H1 (cell line): ENCODE measurements around the gene ALG11. TPM values are rescaled to one million over a fixed set of nuclear protein-coding genes. Genes with fewer than 3 reads are reported as not detected.

Experiments used
- CTCF ChIA-PET: fragments of 300-600 bp; sonication (Branson Sonifier 250); formaldehyde crosslinking; loops from one replicate; lab custom pipeline; 2021; ENCODE audit not compliant: partially characterized antibody; lab: Charles Lee
- POLR2A ChIA-PET: fragments of 300-600 bp; sonication (Branson Sonifier 250); formaldehyde crosslinking; loops from one replicate; lab custom pipeline; 2021; ENCODE audit warnings: inconsistent platforms; ENCODE audit not compliant: partially characterized antibody; lab: Charles Lee
- DNase-seq, 2 experiments: peaks; one replicate each; pipeline versions ENCODE4 v3.0.0 to v3.0.0-alpha.2; 2010 to 2022; ENCODE audit warnings: low spot score in 2 of 2, low read depth in 1 of 2, mixed read lengths in 1 of 2
- FAIRE-seq: peaks from 2 replicates; lab custom pipeline; 2011; peaks lifted over from hg19 to GRCh38; lab: Jason Lieb, UNC
- H2AFZ ChIP-seq: 2 replicates; pipeline ENCODE4 v1.8.1; 2012; ENCODE audit warnings: low read length, inconsistent platforms
- H2AK5ac ChIP-seq: 2 replicates; pipeline ENCODE4 v1.6.1; 2013; ENCODE audit warnings: low read depth, low read length
- H2BK120ac ChIP-seq: replicated peaks from 2 replicates; pipeline ENCODE3; 2013; ENCODE audit warnings: low read depth, low read length, inconsistent platforms
- H2BK12ac ChIP-seq: 2 replicates; pipeline ENCODE4 v1.6.1; 2013; ENCODE audit warnings: low read depth, low read length
- H2BK15ac ChIP-seq: 2 replicates; pipeline ENCODE4 v1.6.1; 2013; ENCODE audit warnings: low read length
- H2BK20ac ChIP-seq: 2 replicates; pipeline ENCODE4 v1.6.1; 2013; ENCODE audit warnings: low read length
- H2BK5ac ChIP-seq: 2 replicates; pipeline ENCODE4 v1.6.1; 2013; ENCODE audit warnings: low read depth, low read length
- H3K14ac ChIP-seq: 2 replicates; pipeline ENCODE4 v1.6.1; 2013; ENCODE audit warnings: inconsistent platforms; ENCODE audit not compliant: insufficient read length
- H3K18ac ChIP-seq: 2 replicates; pipeline ENCODE4 v1.6.1; 2013; ENCODE audit warnings: low read length; ENCODE audit errors: extremely low read depth
- H3K23ac ChIP-seq: 2 replicates; pipeline ENCODE4 v1.6.1; 2013; ENCODE audit warnings: inconsistent platforms; ENCODE audit not compliant: insufficient read length
- H3K23me2 ChIP-seq: 2 replicates; pipeline ENCODE4 v1.6.1; 2013; ENCODE audit warnings: low read depth, low read length
- H3K27ac ChIP-seq: 2 replicates; pipeline ENCODE4 v1.6.1; 2011; ENCODE audit warnings: low read depth, low read length, inconsistent platforms
- H3K27me3 ChIP-seq, 4 experiments: replicated peaks in 1 of 4; 1 replicate in 1 of 4; 2 replicates in 3 of 4; pipeline versions ENCODE4 v1.6.1 to v1.8.1; 2011 to 2013; ENCODE audit warnings: low read length in 3 of 4, mild to moderate bottlenecking in 3 of 4, inconsistent platforms in 2 of 4, mixed read lengths in 2 of 4, moderate library complexity in 1 of 4; ENCODE audit not compliant: control insufficient read depth in 3 of 4, insufficient read depth in 3 of 4; ENCODE audit errors: extremely low read depth in 1 of 4
- H3K36me3 ChIP-seq, 4 experiments: 2 replicates each; pipeline versions ENCODE4 v1.6.1 to v1.8.1; 2011 to 2013; ENCODE audit warnings: mild to moderate bottlenecking in 4 of 4, low read length in 3 of 4, moderate library complexity in 2 of 4, control low read depth in 1 of 4, inconsistent platforms in 1 of 4; ENCODE audit not compliant: insufficient read depth in 4 of 4, control insufficient read depth in 2 of 4
- H3K4ac ChIP-seq: replicated peaks from 2 replicates; pipeline ENCODE3; 2013; ENCODE audit warnings: low read length, low read depth, mixed read lengths, inconsistent platforms; ENCODE audit not compliant: insufficient read length
- H3K4me1 ChIP-seq, 4 experiments: replicated peaks in 1 of 4; 1 replicate in 1 of 4; 2 replicates in 3 of 4; pipeline versions ENCODE4 v1.6.1 to v1.8.1; 2011 to 2013; ENCODE audit warnings: low read length in 3 of 4, inconsistent platforms in 2 of 4, mixed read lengths in 1 of 4; ENCODE audit not compliant: insufficient read depth in 4 of 4, control insufficient read depth in 3 of 4
- H3K4me2 ChIP-seq, 2 experiments: 2 replicates each; pipeline versions ENCODE4 v1.6.1 to v1.8.1; 2011 to 2013; ENCODE audit warnings: low read depth in 2 of 2, low read length in 2 of 2, control low read depth in 1 of 2, inconsistent platforms in 1 of 2, mild to moderate bottlenecking in 1 of 2; ENCODE audit not compliant: insufficient read depth in 1 of 2
- H3K4me3 ChIP-seq, 4 experiments: fragments of 200-600, 300-600 bp in 1 of 4; sonication (generic), shearing (Covaris generic), sonication (Bioruptor Twin) in 1 of 4; 2 replicates each; pipeline versions ENCODE4 v1.5.1 to v1.8.1; 2011 to 2016; ENCODE audit warnings: low read length in 4 of 4, low read depth in 3 of 4, control low read depth in 2 of 4, inconsistent platforms in 2 of 4, mild to moderate bottlenecking in 2 of 4, mixed read lengths in 1 of 4, moderate library complexity in 1 of 4; ENCODE audit not compliant: insufficient read depth in 2 of 4; ENCODE audit errors: extremely low read depth in 1 of 4
- H3K56ac ChIP-seq: replicated peaks from 2 replicates; pipeline ENCODE3; 2013; ENCODE audit warnings: low read depth, mild to moderate bottlenecking, mixed read lengths, low read length, inconsistent platforms; ENCODE audit not compliant: insufficient read length
- H3K79me1 ChIP-seq: 2 replicates; pipeline ENCODE4 v1.6.1; 2013; ENCODE audit warnings: low read depth, low read length, control low read depth
- H3K79me2 ChIP-seq, 2 experiments: 2 replicates each; pipeline versions ENCODE4 v1.6.1 to v1.8.1; 2012 to 2013; ENCODE audit warnings: low read length in 2 of 2, mild to moderate bottlenecking in 2 of 2, inconsistent platforms in 1 of 2; ENCODE audit not compliant: insufficient read depth in 2 of 2, control insufficient read depth in 1 of 2
- H3K9ac ChIP-seq, 4 experiments: replicated peaks in 1 of 4; 1 replicate in 1 of 4; 2 replicates in 3 of 4; pipeline versions ENCODE4 v1.6.1 to v1.8.1; 2011 to 2013; ENCODE audit warnings: low read depth in 3 of 4, low read length in 3 of 4, control low read depth in 2 of 4, mild to moderate bottlenecking in 2 of 4, moderate library complexity in 2 of 4, inconsistent platforms in 1 of 4; ENCODE audit errors: extremely low read depth in 1 of 4
- H3K9me3 ChIP-seq, 2 experiments: 2 replicates each; pipeline versions ENCODE4 v1.6.1 to v1.8.1; 2012 to 2013; ENCODE audit warnings: mild to moderate bottlenecking in 2 of 2, moderate library complexity in 2 of 2, control low read depth in 1 of 2, inconsistent platforms in 1 of 2, low read depth in 1 of 2, low read length in 1 of 2, mixed read lengths in 1 of 2; ENCODE audit not compliant: insufficient read depth in 2 of 2
- H4K20me1 ChIP-seq, 2 experiments: replicated peaks in 1 of 2; 2 replicates each; pipeline versions ENCODE3 to v1.8.1; 2011 to 2013; ENCODE audit warnings: inconsistent platforms in 2 of 2, low read length in 2 of 2, mild to moderate bottlenecking in 1 of 2; ENCODE audit not compliant: insufficient read depth in 2 of 2, control insufficient read depth in 1 of 2
- H4K5ac ChIP-seq: 2 replicates; pipeline ENCODE4 v1.6.1; 2013; ENCODE audit warnings: low read length, low read depth, mixed read lengths, inconsistent platforms; ENCODE audit not compliant: insufficient read length
- H4K8ac ChIP-seq: 2 replicates; pipeline ENCODE4 v1.8.0; 2013; ENCODE audit warnings: mild to moderate bottlenecking, moderate library complexity, low read length, inconsistent platforms; ENCODE audit not compliant: insufficient read depth; ENCODE audit errors: extremely low read depth
- H4K91ac ChIP-seq: replicated peaks from 2 replicates; pipeline ENCODE3; 2013; ENCODE audit warnings: low read length, mixed read lengths, inconsistent platforms; ENCODE audit not compliant: insufficient read length
- CTBP2 ChIP-seq: IDR thresholded peaks from 2 replicates; pipeline ENCODE4 v1.7.0; 2011; ENCODE audit warnings: borderline replicate concordance, mild to moderate bottlenecking, moderate library complexity, mixed read lengths, low read length; ENCODE audit not compliant: insufficient read depth, insufficient read length
- EP300 ChIP-seq, 2 experiments: IDR thresholded peaks; 1 replicate in 1 of 2; 2 replicates in 1 of 2; pipeline ENCODE4 v1.6.1; 2011 to 2012; ENCODE audit warnings: low read depth in 2 of 2, low read length in 2 of 2, mild to moderate bottlenecking in 2 of 2, borderline replicate concordance in 1 of 2, inconsistent platforms in 1 of 2, moderate library complexity in 1 of 2
- FOSL1 ChIP-seq: IDR thresholded peaks from 2 replicates; pipeline ENCODE4 v1.6.1; 2011; ENCODE audit warnings: mild to moderate bottlenecking, low read depth, low read length, moderate library complexity; ENCODE audit not compliant: insufficient read depth
- HDAC2 ChIP-seq, 2 experiments: fragments of 300-600 bp in 1 of 2; sonication (generic) in 1 of 2; IDR thresholded peaks; 2 replicates each; pipeline ENCODE4 v1.6.1; 2011 to 2012; ENCODE audit warnings: low read depth in 2 of 2, low read length in 2 of 2, mild to moderate bottlenecking in 2 of 2, moderate library complexity in 2 of 2, borderline replicate concordance in 1 of 2, inconsistent platforms in 1 of 2
- HDAC6 ChIP-seq: IDR thresholded peaks from one replicate; pipeline ENCODE4 v1.7.1; 2012; ENCODE audit warnings: low read depth, mild to moderate bottlenecking, inconsistent platforms, low read length, moderate library complexity
- JUN ChIP-seq: IDR thresholded peaks from 2 replicates; pipeline ENCODE4 v1.6.1; 2011; ENCODE audit warnings: low read depth, mild to moderate bottlenecking, improper control_type of control experiment, low read length
- MAX ChIP-seq: IDR thresholded peaks from 2 replicates; pipeline ENCODE4 v1.6.1; 2012; ENCODE audit warnings: inconsistent platforms
- RFX5 ChIP-seq: IDR thresholded peaks from 2 replicates; pipeline ENCODE4 v1.6.1; 2011; ENCODE audit warnings: low read depth, low read length, improper control_type of control experiment, borderline replicate concordance
- SP4 ChIP-seq: IDR thresholded peaks from 2 replicates; pipeline ENCODE4 v1.6.1; 2012; ENCODE audit warnings: low read length, inconsistent platforms
- TCF12 ChIP-seq: IDR thresholded peaks from 2 replicates; pipeline ENCODE4 v1.6.1; 2011; ENCODE audit warnings: low read depth, mild to moderate bottlenecking, low read length
- YY1 ChIP-seq: IDR thresholded peaks from 2 replicates; pipeline ENCODE4 v1.6.1; 2011; ENCODE audit warnings: low read depth, mild to moderate bottlenecking, low read length
- WGBS, 2 experiments: shearing (Covaris generic) in 1 of 2; methylation state at CpG; one replicate each; pipeline versions ENCODE4 v1.1.6 to v1.1.7; 2013 to 2015; ENCODE audit warnings: low lambda C conversion rate in 2 of 2, mixed read lengths in 2 of 2, inconsistent platforms in 1 of 2, low coverage in 1 of 2, missing lambda C conversion rate in 1 of 2; ENCODE audit not compliant: insufficient replicate concordance in 2 of 2, insufficient coverage in 1 of 2, insufficient read length in 1 of 2; ENCODE audit errors: extremely low coverage in 1 of 2, missing lambda C conversion rate in 1 of 2; 5-methylcytosine and 5-hydroxymethylcytosine counted together
- polyA plus RNA-seq, 7 experiments: library from polyadenylated mRNA; depleted of rRNA in 3 of 7; stranded (reverse) in 5 of 7; unstranded in 2 of 7; fragments of >200 nt in 5 of 7; fragments of 200-250 nt in 2 of 7; gene quantifications; 1 replicate in 5 of 7; 2 replicates in 1 of 7; 4 replicates in 1 of 7; pipeline versions ENCODE4 v1.2.1 to v1.2.3, GENCODE V29; 2011 to 2013; ENCODE audit warnings: missing spikeins in 2 of 7, mixed read lengths in 2 of 7
- total RNA-seq: library from RNA; stranded (reverse); fragmentation: NEBNext Ultra II Directional; extraction: Animal tissue kit (Norgen Biotek cat#: 25700); gene quantifications from 2 replicates; pipeline ENCODE4 v1.2.1, GENCODE V29; 2021

ALG11 gene
- total and polyA plus RNA-seq, 2 of the 8 experiments (the other 6 are each of a cell fraction or from before 2014, with no cell fraction given): 5.2 to 39.9 TPM

GRCh38 chr13:52016296-52016695 is 4.1 kb downstream of the ALG11 start:
- Histone ChIP-seq H3K27ac (no peak overlapping the region), H3K4me1 (no peaks in the 10 kb centered on the region), H3K14ac (no peak overlapping the region), H2BK15ac (no peak overlapping the region), H4K20me1 (peaks cover 0 to 2% of the 10 kb centered on the region in 2 experiments), H3K23ac (no peak overlapping the region), H2AK5ac (no peak overlapping the region), H3K9me3 (no peaks in the 10 kb centered on the region; a peak in 1 of 4 replicates), H2BK20ac (no peak overlapping the region), H3K23me2 (peaks cover 4% of the 10 kb centered on the region), H3K4ac (no peak overlapping the region), H3K79me2 (peaks cover 0 to 57% of the 10 kb centered on the region in 2 experiments; a peak in 3 of 4 replicates), H3K27me3 (no peaks in the 10 kb centered on the region), H3K18ac (no peak overlapping the region), H4K91ac (no peak overlapping the region), H4K5ac (no peak overlapping the region), H2BK12ac (no peak overlapping the region), H3K4me3 (no peak overlapping the region), H2AFZ (no peak overlapping the region), H2BK120ac (no peak overlapping the region), H2BK5ac (no peak overlapping the region), H3K79me1 (peaks cover 1% of the 10 kb centered on the region; the same call in 1 of the 2 replicates), H3K56ac (no peak overlapping the region), H3K9ac (no peak overlapping the region), H3K4me2 (no peak overlapping the region), H3K36me3 (peaks cover 0 to 15% (median 5%) of the 10 kb centered on the region in 4 experiments; a peak in 4 of 8 replicates), H4K8ac (no peak overlapping the region)
- TF ChIP-seq FOSL1: no peak
- TF ChIP-seq EP300 (IDR thresholded peaks at IDR 0.05; ENCODE audit: borderline replicate concordance in 1 of 2, low read depth in 2 of 2, low read length in 2 of 2): no peak
- no peak for TF ChIP-seq YY1
- no peak for TF ChIP-seq JUN
- TF ChIP-seq HDAC6: no peak
- no peak for TF ChIP-seq SP4
- TF ChIP-seq TCF12: no peak
- no peak for TF ChIP-seq CTBP2
- no peak for TF ChIP-seq MAX
- no peak for TF ChIP-seq RFX5
- TF ChIP-seq HDAC2 (IDR thresholded peaks at IDR 0.05; ENCODE audit: borderline replicate concordance in 1 of 2, low read depth in 2 of 2, low read length in 2 of 2): no peak
- DNase-seq (no peak), FAIRE-seq (no peak)
- 85% methylated on average over 3 of the region's 3 CpGs; no CpG with 5 or more reads in 1 of the 2 experiments for WGBS, 2 experiments
- CTCF ChIA-PET: interaction anchor here (1.2 kb wide), 1 partner anchor 14 kb away, joined by 3 read pairs; no protein-coding TSS in a partner anchor
- POLR2A ChIA-PET: interaction anchor here (1.1 kb wide), 1 partner anchor 10 kb away, joined by 3 read pairs; no protein-coding TSS in a partner anchor
